IPS-20b (cell line): ENCODE measurements around the gene POLR1F.

Experiments
- H3K27ac ChIP-seq: one replicate; pipeline ENCODE4 v1.5.1; 2013; ENCODE audit warnings: low read length
- H3K27me3 ChIP-seq: 2 replicates; pipeline ENCODE4 v1.6.1; 2013; ENCODE audit warnings: mild to moderate bottlenecking, low read length, inconsistent platforms; ENCODE audit not compliant: insufficient read depth
- H3K36me3 ChIP-seq: 2 replicates; pipeline ENCODE4 v1.6.1; 2013; ENCODE audit warnings: low read depth, mild to moderate bottlenecking, inconsistent platforms, low read length, moderate library complexity; ENCODE audit not compliant: insufficient read depth
- H3K4me1 ChIP-seq: 2 replicates; pipeline ENCODE4 v1.6.1; 2013; ENCODE audit warnings: mild to moderate bottlenecking, control low read depth, inconsistent platforms, low read length, moderate library complexity; ENCODE audit not compliant: insufficient read depth
- H3K4me3 ChIP-seq: 2 replicates; pipeline ENCODE4 v1.5.1; 2013; ENCODE audit warnings: mild to moderate bottlenecking, low read length, inconsistent platforms
- H3K9ac ChIP-seq: 2 replicates; pipeline ENCODE4 v1.6.1; 2013; ENCODE audit warnings: low read depth, mild to moderate bottlenecking, inconsistent platforms, low read length, moderate library complexity
- H3K9me3 ChIP-seq: 2 replicates; pipeline ENCODE4 v1.6.1; 2013; ENCODE audit warnings: mild to moderate bottlenecking, low read depth, low read length, inconsistent platforms; ENCODE audit not compliant: insufficient read depth

Gene POLR1F, protein sequence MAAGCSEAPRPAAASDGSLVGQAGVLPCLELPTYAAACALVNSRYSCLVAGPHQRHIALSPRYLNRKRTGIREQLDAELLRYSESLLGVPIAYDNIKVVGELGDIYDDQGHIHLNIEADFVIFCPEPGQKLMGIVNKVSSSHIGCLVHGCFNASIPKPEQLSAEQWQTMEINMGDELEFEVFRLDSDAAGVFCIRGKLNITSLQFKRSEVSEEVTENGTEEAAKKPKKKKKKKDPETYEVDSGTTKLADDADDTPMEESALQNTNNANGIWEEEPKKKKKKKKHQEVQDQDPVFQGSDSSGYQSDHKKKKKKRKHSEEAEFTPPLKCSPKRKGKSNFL

DNA sequence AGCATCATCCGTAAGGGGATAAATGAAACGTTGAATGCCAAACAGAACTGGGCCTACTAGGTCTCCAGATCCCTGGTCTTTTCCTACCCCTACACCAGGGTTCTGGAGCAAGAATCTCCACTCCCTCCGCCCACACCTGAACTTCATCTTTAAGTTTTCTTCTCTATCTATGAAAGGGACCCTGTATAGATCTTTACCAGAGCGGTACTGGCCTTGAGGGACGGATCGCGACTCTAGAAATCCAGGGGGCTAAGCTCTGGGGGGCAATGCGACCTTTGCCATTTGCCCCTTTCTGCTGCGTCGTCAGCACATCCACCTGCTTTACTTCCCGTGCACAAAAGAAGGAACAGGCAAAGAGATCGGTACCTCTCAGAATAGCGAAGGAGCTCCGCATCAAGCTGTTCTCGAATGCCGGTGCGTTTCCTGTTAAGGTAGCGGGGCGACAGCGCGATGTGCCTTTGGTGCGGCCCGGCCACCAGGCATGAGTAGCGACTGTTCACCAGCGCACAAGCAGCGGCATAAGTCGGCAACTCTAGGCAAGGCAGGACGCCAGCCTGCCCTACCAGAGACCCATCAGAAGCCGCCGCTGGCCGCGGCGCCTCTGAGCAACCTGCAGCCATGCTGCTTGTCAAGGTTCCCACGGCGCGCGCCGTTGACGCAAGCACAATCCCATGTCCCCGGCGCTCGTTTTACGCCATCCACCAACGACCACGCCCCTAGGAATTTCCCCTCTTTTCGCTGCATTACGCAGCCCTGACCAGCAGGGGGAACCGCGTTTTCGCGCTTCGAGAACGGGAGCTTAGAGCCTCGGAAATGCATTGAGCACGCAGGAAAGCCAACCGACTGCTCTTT, at the start of gene POLR1F:
TSS of gene POLR1F (minus strand) at position 641 of the 852 bp plus-strand sequence. CDS start at position 620, 21 bp downstream.
- peaks cover 6% of the 10 kb centered on the region; the same call in 1 of the 2 replicates for H3K36me3 ChIP-seq
- no peaks in the 10 kb centered on the region for H3K9me3 ChIP-seq
- peak within 1 kb of the TSS; percentile 87 for H3K4me3 ChIP-seq
- H3K9ac ChIP-seq, result peak within 1 kb of the TSS; percentile 85
- peaks cover 8% of the 10 kb centered on the region; the same call in 1 of the 2 replicates for H3K27me3 ChIP-seq
- no peak within 1 kb of the TSS for H3K27ac ChIP-seq
- peaks cover 12% of the 10 kb centered on the region for H3K4me1 ChIP-seq

DNA sequence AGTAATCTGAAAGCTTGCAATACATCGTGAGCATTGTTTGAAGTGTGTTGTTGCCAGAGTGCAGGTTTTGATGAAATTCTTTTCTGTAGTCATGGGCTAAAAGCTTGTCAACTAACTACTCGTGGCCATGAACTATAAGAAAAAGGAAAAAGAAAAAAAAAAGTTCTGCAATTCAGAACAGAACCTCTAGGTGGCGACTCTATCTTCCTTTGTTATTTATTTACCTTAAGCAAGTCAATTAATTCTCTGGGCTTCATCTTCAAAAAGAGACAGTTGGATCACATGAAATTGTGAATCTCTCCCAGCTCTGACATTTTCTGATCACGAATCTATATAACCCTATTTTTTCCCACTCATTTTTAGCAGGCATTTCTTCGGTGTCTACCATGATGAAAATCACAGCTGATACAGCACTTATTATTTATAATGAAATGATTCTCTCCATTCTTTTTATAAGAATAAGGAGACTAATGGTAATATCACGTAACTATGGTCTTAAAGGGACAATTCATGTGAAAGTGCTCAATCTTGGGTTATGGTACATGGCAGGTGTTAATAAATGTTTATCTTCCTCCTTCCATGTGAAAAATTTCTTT, 45.8 kb upstream of the POLR1F start:
- no peak overlapping the region for H3K4me3 ChIP-seq
- no peaks in the 10 kb centered on the region for H3K27me3 ChIP-seq
- H3K9me3 ChIP-seq, result no peaks in the 10 kb centered on the region
- no peaks in the 10 kb centered on the region for H3K36me3 ChIP-seq
- H3K4me1 ChIP-seq, result no peaks in the 10 kb centered on the region
- H3K27ac ChIP-seq, result no peak overlapping the region
- H3K9ac ChIP-seq, result no peak overlapping the region

DNA sequence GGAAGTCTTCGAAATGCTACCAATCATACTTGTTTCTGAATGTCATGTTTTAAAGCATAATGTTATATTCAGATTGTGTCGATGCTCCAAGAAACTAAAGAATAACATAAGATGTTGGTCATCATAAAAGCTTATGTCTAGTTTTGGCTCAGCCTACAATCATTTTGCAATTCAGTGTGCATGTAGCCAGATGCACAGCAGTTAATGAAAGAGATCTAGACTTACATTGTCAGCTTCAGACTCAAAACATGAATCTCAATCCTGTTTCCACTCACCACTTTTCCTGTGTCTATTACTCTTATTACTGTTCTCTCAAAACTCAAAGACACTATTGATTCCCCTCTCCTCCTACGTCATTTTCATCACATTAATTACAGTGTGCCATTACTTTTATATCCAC, 43.2 kb upstream of the POLR1F start:
- Histone ChIP-seq H3K4me1 (no peaks in the 10 kb centered on the region), H3K4me3 (no peak overlapping the region), H3K27me3 (no peaks in the 10 kb centered on the region), H3K9me3 (no peaks in the 10 kb centered on the region), H3K9ac (no peak overlapping the region), H3K27ac (no peak overlapping the region), H3K36me3 (no peaks in the 10 kb centered on the region)

DNA sequence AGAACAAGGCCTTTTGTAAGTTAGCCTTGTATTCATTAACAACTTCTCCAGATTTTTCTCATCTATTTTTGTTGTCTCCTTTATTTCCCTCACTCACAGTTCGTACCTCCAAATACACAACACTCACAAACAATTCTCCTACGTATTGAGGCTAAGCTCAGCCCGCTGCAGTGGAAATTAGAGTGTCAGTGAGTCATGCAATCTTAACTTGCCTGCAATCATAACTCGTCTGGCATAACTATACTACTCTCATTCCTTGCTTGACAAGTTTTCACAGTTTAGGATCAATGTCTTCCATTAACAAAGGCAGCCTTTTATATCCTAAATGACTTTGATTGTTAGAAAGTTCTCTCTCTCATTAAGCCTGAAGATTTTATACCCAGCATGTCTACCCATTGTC, 40.8 kb upstream of the POLR1F start:
- no peak overlapping the region for H3K4me3 ChIP-seq
- no peak overlapping the region for H3K9ac ChIP-seq
- H3K27ac ChIP-seq, result no peak overlapping the region
- H3K36me3 ChIP-seq, result no peaks in the 10 kb centered on the region
- no peaks in the 10 kb centered on the region for H3K4me1 ChIP-seq
- no peaks in the 10 kb centered on the region for H3K27me3 ChIP-seq
- H3K9me3 ChIP-seq, result no peaks in the 10 kb centered on the region

DNA sequence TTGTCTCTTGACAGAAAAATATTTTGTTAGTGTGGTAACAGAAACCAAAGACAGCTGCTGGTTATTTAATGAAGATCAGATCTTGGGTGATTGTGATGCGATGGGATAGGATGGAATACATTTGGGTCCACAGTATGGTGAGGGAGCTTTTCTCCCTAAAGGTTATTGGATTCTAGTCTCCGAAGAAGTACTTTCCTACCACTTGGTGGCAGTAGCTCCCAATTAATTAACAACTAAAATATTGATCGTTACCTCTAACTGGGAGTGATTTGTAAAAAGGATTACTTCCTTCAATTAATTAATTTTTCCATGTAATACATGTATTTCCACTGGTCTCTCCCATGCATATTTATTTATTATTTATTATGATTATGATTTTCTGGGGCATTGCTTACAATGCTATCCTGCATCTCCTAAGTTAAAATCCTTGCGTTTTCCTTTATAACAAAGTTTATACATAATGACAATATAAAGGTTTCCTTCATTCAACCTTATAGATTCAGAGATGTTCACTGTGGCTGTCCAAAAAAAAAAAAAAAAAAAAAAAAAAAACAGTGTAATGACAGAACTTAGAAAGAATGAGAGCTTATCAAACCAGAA, 39.0 kb upstream of the POLR1F start:
- H3K27ac ChIP-seq, result no peak overlapping the region
- H3K27me3 ChIP-seq, result no peaks in the 10 kb centered on the region
- no peak overlapping the region for H3K9ac ChIP-seq
- H3K36me3 ChIP-seq, result no peaks in the 10 kb centered on the region
- H3K4me3 ChIP-seq, result no peak overlapping the region
- H3K9me3 ChIP-seq, result no peaks in the 10 kb centered on the region
- H3K4me1 ChIP-seq, result no peaks in the 10 kb centered on the region

DNA sequence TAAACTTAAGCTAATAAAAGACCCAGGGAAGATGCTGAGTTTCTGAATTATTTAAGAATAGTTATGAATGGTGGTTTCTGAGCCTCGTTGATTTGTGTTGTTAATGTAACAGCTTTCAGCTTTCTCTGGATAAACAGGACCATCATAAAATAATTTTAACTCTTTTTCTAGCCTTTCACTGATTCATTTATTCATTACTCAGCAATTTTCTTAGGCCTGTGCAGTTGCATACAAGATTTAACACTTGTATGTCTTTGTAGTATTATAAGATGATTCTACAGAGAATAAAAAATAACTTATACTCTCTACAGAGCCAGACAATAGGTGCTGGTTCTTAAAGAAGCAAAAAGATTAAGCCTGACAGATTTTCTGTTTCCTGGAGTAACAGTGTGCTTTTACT, 35.2 kb upstream of the POLR1F start:
- H3K36me3 ChIP-seq, result no peaks in the 10 kb centered on the region
- H3K27me3 ChIP-seq, result no peaks in the 10 kb centered on the region
- H3K9ac ChIP-seq, result no peak overlapping the region
- H3K27ac ChIP-seq, result no peak overlapping the region
- H3K4me1 ChIP-seq, result no peaks in the 10 kb centered on the region
- no peak overlapping the region for H3K4me3 ChIP-seq
- no peaks in the 10 kb centered on the region for H3K9me3 ChIP-seq

DNA sequence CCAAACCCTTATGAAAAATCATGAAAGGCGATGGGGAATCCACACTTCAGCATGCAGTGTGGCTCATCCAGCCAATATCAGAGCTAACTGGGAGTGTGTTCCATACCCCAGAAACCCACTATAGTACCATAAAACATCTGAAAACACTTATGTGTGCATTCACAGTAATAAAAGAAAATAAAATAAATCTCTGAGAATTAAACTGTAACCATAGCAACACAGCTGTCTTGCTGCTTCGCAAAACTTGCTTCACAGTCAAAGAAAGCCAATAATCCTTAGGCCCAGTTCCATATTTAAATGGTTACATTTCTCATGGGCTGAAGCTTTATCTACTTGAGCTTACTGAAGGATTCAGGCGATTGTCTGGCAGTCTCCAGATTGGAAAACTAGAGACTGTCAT, 19.9 kb upstream of the POLR1F start:
- no peaks in the 10 kb centered on the region for H3K36me3 ChIP-seq
- no peak overlapping the region for H3K9ac ChIP-seq
- no peak overlapping the region for H3K27ac ChIP-seq
- no peaks in the 10 kb centered on the region for H3K9me3 ChIP-seq
- H3K4me3 ChIP-seq, result no peak overlapping the region
- no peaks in the 10 kb centered on the region for H3K27me3 ChIP-seq
- no peaks in the 10 kb centered on the region; the same call in 1 of the 2 replicates for H3K4me1 ChIP-seq

DNA sequence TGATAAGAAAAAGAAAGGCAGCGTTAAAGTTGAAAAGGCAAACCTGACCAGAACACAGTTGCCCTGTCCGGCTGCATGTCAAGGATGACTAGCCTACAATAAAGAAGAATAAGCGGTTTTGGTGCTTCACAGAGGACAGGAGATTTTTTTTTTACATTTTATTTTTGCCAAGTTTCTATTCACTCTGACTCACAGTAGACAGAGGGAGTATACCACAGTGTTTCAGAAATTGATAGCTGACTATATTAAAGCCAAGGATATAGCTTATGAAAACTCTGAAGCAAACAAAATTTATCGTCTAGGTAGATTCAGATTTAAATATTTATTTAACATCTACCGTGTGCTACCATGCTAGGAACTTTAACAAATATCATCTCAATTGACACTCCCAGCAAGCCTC, 16.9 kb upstream of the POLR1F start:
- Histone ChIP-seq H3K36me3 (no peaks in the 10 kb centered on the region), H3K27me3 (no peaks in the 10 kb centered on the region), H3K9ac (no peak overlapping the region), H3K27ac (no peak overlapping the region), H3K9me3 (no peaks in the 10 kb centered on the region), H3K4me1 (no peaks in the 10 kb centered on the region; the same call in 1 of the 2 replicates), H3K4me3 (no peak overlapping the region)

DNA sequence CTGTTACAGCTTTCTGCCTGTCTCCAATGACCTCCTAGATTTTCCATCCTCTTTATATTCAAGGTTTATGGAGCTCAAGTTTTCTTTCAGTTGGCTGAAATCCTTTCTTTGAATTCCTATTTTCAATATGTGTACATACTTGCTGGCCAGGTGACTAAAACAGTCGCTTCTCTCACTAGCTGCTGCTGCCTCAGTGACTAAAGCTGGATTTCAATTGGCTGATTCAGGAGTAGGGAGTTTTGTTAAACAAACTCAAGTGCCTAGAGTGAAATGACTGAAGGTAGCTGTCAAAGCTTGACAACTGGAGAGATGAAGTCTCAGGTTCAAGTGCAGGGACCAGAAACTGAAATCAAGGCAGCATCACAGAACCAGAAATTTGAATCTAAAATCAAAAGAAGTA, 6.7 kb upstream of the POLR1F start:
- H3K27ac ChIP-seq, result no peak overlapping the region
- H3K4me1 ChIP-seq, result no peaks in the 10 kb centered on the region
- no peak overlapping the region for H3K4me3 ChIP-seq
- no peak overlapping the region for H3K9ac ChIP-seq
- peaks cover 8% of the 10 kb centered on the region; the same call in 1 of the 2 replicates for H3K27me3 ChIP-seq
- no peaks in the 10 kb centered on the region for H3K9me3 ChIP-seq
- no peaks in the 10 kb centered on the region for H3K36me3 ChIP-seq

DNA sequence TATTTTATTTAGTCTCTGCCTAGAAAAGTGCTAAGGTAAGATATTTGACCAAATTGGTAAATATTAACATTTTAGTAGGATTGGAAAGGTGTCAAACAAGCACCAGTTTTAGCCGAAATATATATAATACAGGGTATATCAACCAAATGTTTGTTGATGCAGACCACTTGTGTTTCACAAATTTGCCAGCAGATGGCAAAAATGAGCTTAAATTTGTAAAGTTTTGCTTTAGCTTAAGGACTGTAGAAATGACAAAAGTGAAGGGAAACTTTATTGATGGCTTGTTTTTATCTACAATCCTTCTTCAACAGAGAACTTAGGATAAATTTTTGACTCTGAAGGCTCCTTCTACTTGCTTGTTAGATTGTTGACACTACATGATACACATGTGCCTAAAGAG, 4.8 kb upstream of the POLR1F start:
- H3K27ac ChIP-seq, result no peak overlapping the region
- no peaks in the 10 kb centered on the region for H3K36me3 ChIP-seq
- H3K9me3 ChIP-seq, result no peaks in the 10 kb centered on the region
- H3K4me3 ChIP-seq, result no peak overlapping the region
- H3K4me1 ChIP-seq, result no peaks in the 10 kb centered on the region
- H3K27me3 ChIP-seq, result peaks cover 8% of the 10 kb centered on the region; the same call in 1 of the 2 replicates
- H3K9ac ChIP-seq, result no peak overlapping the region

DNA sequence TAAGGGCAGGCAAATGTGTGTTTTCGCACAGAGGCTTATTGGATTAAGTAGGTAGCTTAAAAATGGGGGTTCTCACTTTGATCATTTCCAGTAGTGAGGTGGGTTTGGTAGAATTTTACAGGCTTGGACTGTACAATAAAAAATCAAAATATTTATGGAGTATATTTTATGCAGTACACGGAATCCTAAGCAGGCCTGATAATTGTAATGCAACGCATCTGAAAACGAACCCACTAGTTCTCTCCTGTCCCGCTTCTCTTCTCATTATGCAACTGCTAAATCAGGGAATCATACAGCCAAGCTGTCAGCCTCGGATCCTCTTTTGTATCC, 377 bp upstream of the POLR1F start:
- Histone ChIP-seq H3K27ac (no peak overlapping the region), H3K36me3 (no peaks in the 10 kb centered on the region)

More for the DNA sequence above, 377 bp upstream of the POLR1F start:
- Histone ChIP-seq H3K4me3 (peak overlapping the region; percentile 87; the same call in 1 of the 2 replicates), H3K4me1 (peaks cover 12% of the 10 kb centered on the region), H3K9ac (no peak overlapping the region), H3K27me3 (peaks cover 8% of the 10 kb centered on the region; the same call in 1 of the 2 replicates), H3K9me3 (no peaks in the 10 kb centered on the region)
